GM23248 (cell line): ENCODE measurements around the gene SCN11A.

Experiments
- EZH2 ChIP-seq: fragments of 200-600 bp; sonication (generic); IDR thresholded peaks from 2 replicates; pipeline ENCODE4 v1.6.1; 2018; ENCODE audit warnings: antibody characterized with exemption, mild to moderate bottlenecking; ENCODE audit not compliant: insufficient read depth, poor library complexity, severe bottlenecking
- EZH2phosphoT487 ChIP-seq: fragments of 200-600 bp; sonication (generic); IDR thresholded peaks from 2 replicates; pipeline ENCODE4 v1.6.1; 2018; ENCODE audit warnings: antibody characterized with exemption, moderate library complexity, mild to moderate bottlenecking, low read depth; ENCODE audit not compliant: insufficient read depth

GRCh38 chr3:39080026-39080425 lies 28.3 kb upstream of the SCN11A start:
- TF ChIP-seq EZH2phosphoT487 (no peak), EZH2 (no peak)
